Thymus (tissue), 11 donors: ENCODE results near the gene TPCN2. TPM values are rescaled to one million over a fixed set of nuclear protein-coding genes. Genes with fewer than 3 reads are reported as not detected.

ENCODE experiments used
- DNase-seq, 9 donors: peaks; one replicate each; pipeline ENCODE4 v3.0.0-alpha.2; 2013; ENCODE audit warnings: low spot score in 9 of 9, low read depth in 6 of 9, missing footprints in 1 of 9
- H3K27ac ChIP-seq, 2 donors: one replicate each; pipeline ENCODE4 v1.5.1; 2013; ENCODE audit warnings: control low read depth in 1 of 2, low read depth in 1 of 2, low read length in 1 of 2, mild to moderate bottlenecking in 1 of 2, moderate library complexity in 1 of 2
- H3K27me3 ChIP-seq, 2 donors: one replicate each; pipeline ENCODE4 v1.5.1; 2013; ENCODE audit warnings: low read length in 1 of 2; ENCODE audit not compliant: control insufficient read depth in 2 of 2, insufficient read depth in 1 of 2
- H3K36me3 ChIP-seq, 2 donors: one replicate each; pipeline ENCODE4 v1.5.1; 2013; ENCODE audit warnings: low read length in 1 of 2, mild to moderate bottlenecking in 1 of 2, moderate library complexity in 1 of 2; ENCODE audit not compliant: control insufficient read depth in 2 of 2, insufficient read depth in 2 of 2
- H3K4me1 ChIP-seq, 2 donors: one replicate each; pipeline ENCODE4 v1.5.1; 2013; ENCODE audit warnings: low read length in 2 of 2; ENCODE audit not compliant: control insufficient read depth in 2 of 2, insufficient read depth in 2 of 2
- H3K4me3 ChIP-seq, 2 donors: one replicate each; pipeline ENCODE4 v1.5.1; 2013; ENCODE audit warnings: low read length in 2 of 2, control low read depth in 1 of 2, mild to moderate bottlenecking in 1 of 2
- H3K9me3 ChIP-seq, 2 donors: one replicate each; pipeline ENCODE4 v1.5.1; 2013; ENCODE audit warnings: low read length in 1 of 2, mild to moderate bottlenecking in 1 of 2; ENCODE audit not compliant: control insufficient read depth in 2 of 2, insufficient read depth in 1 of 2
- WGBS: extraction: QIAGEN DNeasy Blood & Tissue Kit; methylation state at CpG from one replicate; pipeline ENCODE4 v1.1.7; 2013; 5-methylcytosine and 5-hydroxymethylcytosine counted together
- polyA plus RNA-seq: library from polyadenylated mRNA; stranded (reverse); fragments of 200-250 nt; gene quantifications from one replicate; pipeline ENCODE4 v1.2.3, GENCODE V29; 2013
- total RNA-seq: library from RNA; stranded (reverse); fragments of 120-200 nt; gene quantifications from one replicate; pipeline ENCODE4 v1.2.4, GENCODE V29; 2013
- donor health status: healthy.

Gene TPCN2
- total and polyA plus RNA-seq, 2 donors = 5.3 to 9.8 TPM

DNA sequence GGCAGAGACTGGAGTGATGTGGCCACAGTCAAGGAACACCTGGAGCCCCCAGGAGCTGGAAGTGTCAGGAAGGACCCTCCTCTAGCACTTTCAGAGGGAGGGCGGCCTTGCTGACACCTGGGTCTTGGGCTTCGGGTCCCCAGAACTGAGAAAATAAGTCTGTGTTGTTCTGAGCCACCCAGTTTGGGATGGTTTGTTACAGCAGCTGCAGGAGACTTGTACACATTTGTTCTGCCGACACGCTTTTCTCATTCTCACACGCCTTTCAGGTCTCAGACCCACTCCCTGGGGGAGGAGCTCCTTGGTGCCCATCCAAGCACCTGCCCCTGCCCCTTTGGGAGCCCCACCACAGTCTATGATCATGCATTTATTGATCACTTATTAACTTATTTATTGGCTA lies 59.8 kb downstream of the TPCN2 start:
- no peak overlapping the region for H3K4me3 ChIP-seq
- no peak overlapping the region for H3K27ac ChIP-seq
- no peaks in the 10 kb centered on the region for H3K9me3 ChIP-seq
- no peaks in the 10 kb centered on the region for H3K36me3 ChIP-seq
- H3K4me1 ChIP-seq = peaks cover 0 to 2% of the 10 kb centered on the region in 2 donors
- peaks cover 0 to 4% of the 10 kb centered on the region in 2 donors for H3K27me3 ChIP-seq
- DNase-seq = no peak
- 98% methylated on average over 5 of the region's 5 CpGs for WGBS

DNA sequence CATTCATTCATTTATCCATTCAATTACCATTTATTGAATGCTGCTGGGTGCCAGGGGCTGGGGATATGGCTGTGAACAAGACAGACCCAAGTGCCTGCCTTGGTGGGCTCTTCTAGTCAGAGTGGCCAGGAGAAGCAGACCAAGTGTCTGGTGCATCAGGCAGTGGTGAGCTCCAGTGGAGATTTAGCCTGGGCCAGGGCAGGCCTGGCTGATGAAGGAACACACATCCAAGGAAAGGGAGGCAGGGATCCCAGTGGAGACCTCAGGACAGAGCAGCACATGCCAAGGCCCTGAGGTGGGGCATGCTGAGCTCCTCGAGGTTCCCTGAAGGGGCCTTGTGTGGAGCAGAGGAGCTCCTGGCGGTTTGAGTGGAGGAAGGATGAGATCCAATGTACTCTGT lies 60.4 kb downstream of the TPCN2 start:
- 89% methylated on average over 2 of the region's 2 CpGs for WGBS
- no peaks in the 10 kb centered on the region for H3K36me3 ChIP-seq
- H3K4me3 ChIP-seq = no peak overlapping the region
- no peak overlapping the region for H3K27ac ChIP-seq
- H3K4me1 ChIP-seq = peaks cover 0 to 2% of the 10 kb centered on the region in 2 donors
- H3K27me3 ChIP-seq = peaks cover 0 to 4% of the 10 kb centered on the region in 2 donors
- no peaks in the 10 kb centered on the region for H3K9me3 ChIP-seq
- no peak for DNase-seq

GRCh38 chr11:69110451-69110850 lies 61.7 kb downstream of the TPCN2 start:
- no peak for DNase-seq
- Histone ChIP-seq H3K36me3 (no peaks in the 10 kb centered on the region), H3K9me3 (no peaks in the 10 kb centered on the region), H3K27ac (no peak overlapping the region), H3K4me3 (no peak overlapping the region), H3K27me3 (peaks cover 0 to 4% of the 10 kb centered on the region in 2 donors), H3K4me1 (peaks cover 0 to 2% of the 10 kb centered on the region in 2 donors)
- WGBS = 98% methylated on average over 6 of the region's 6 CpGs

- H3K27ac ChIP-seq = no peak overlapping the region
- WGBS = 96% methylated on average over 20 of the region's 20 CpGs
- H3K9me3 ChIP-seq = no peaks in the 10 kb centered on the region
- H3K36me3 ChIP-seq = no peaks in the 10 kb centered on the region
- no peak for DNase-seq
- no peak overlapping the region for H3K4me3 ChIP-seq
- peaks cover 0 to under 1% of the 10 kb centered on the region in 2 donors for H3K4me1 ChIP-seq
- no peaks in the 10 kb centered on the region for H3K27me3 ChIP-seq
These were observed 63.2 kb downstream of the TPCN2 start for GRCh38 chr11:69111624-69112542.

- no peaks in the 10 kb centered on the region for H3K36me3 ChIP-seq
- H3K4me1 ChIP-seq = no peaks in the 10 kb centered on the region
- no peaks in the 10 kb centered on the region for H3K27me3 ChIP-seq
- H3K27ac ChIP-seq = no peak overlapping the region
- 94% methylated on average over 10 of the region's 10 CpGs for WGBS
- no peak for DNase-seq
- no peak overlapping the region for H3K4me3 ChIP-seq
- H3K9me3 ChIP-seq = no peaks in the 10 kb centered on the region
These were observed 64.5 kb downstream of the TPCN2 start for GRCh38 chr11:69113226-69113625.

DNA sequence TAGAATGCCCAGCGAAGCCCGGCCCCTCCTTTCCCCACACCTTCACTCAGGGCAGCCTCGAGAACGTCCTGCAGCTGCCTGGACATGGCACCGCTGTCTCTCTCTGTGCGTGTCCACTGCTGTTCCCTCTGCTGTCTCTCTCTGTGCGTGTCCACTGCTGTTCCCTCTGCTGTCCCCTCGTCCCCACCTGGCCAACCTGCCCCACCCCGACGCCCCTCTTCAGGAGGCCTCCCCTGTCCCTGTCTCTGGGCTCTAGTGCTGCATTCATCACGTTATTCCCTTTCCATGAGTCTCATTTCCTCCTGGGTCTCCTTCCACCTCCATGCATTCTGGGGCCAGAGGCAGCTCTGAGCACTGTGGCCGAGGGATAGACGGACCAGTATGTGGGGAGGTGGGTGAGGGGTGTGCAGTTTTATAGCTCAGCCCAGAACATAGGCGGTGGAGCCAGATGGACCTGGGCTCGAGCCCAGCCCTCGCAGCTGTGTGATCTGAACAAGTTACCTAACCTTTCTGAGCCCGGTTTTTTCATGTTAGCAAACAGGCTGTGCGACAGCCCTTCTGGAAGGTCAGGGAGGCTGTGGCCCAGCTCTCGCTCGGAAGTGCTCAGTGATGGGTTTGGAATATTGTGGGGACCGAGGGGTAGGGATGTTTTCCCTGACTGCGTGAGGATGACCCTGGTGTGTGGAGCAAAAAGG lies 65.1 kb downstream of the TPCN2 start:
- H3K36me3 ChIP-seq = no peaks in the 10 kb centered on the region
- no peaks in the 10 kb centered on the region for H3K27me3 ChIP-seq
- DNase-seq = no peak
- no peaks in the 10 kb centered on the region for H3K9me3 ChIP-seq
- 95% methylated on average over 22 of the region's 22 CpGs for WGBS
- H3K4me1 ChIP-seq = no peaks in the 10 kb centered on the region
- H3K4me3 ChIP-seq = no peak overlapping the region
- H3K27ac ChIP-seq = no peak overlapping the region

DNA sequence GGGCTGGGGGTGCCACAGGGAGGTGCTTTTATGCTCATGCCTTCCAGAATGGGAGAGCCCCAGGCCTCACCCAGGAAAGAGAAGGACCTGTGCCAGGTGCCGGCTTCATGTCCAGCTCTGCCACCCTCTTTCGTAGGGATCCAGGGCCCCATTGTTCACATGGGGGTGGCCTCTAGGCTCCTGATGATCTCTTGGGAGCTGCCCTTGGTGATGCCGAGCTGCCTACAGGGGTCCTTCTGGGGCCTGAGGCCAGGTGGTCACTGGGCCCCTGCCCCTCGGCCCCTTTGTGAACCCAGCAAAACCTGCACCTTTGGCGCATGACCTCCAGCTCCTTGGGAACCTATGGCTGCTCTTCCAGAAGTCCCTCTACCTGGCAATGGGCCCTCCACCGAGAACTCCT lies 65.6 kb downstream of the TPCN2 start:
- Histone ChIP-seq H3K36me3 (no peaks in the 10 kb centered on the region), H3K9me3 (no peaks in the 10 kb centered on the region), H3K4me1 (no peaks in the 10 kb centered on the region), H3K27ac (no peak overlapping the region), H3K4me3 (no peak overlapping the region), H3K27me3 (no peaks in the 10 kb centered on the region)
- DNase-seq = no peak
- 96% methylated on average over 6 of the region's 6 CpGs for WGBS

DNA sequence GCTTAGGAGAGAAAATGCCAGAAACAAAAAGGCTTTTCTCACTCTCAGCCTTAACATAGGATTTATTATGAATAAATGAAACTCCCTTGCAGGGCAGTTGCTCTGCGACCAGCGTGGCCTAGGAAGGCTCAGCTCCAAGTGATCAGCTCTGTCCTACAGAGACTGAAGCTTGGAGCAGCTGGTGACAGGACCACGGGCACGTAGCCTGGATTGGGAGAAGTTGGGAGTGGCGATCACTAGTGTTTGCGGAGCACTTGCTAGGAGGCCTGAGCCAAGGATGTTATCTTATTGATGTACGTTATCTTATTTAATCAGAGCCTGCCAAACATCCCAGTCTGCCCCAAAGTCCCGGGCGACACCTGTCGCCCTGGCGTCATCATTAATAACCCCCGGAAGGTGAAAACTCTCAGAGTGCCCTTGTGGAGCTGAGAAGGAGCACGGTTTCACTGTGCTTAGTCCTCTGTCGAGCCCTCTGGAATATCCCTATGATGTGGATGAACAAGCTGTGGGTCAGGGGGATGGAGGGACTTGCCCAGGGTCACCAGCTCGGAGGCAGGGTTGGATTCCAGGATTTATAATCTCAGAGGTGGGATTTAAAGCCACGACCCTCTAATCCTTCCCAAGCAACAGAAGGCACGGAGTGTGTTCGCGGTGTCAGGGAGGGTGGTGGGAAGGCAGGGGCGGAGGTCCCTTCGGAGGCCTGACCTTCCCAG lies 66.2 kb downstream of the TPCN2 start:
- no peaks in the 10 kb centered on the region for H3K9me3 ChIP-seq
- H3K4me1 ChIP-seq = no peaks in the 10 kb centered on the region
- H3K27me3 ChIP-seq = no peaks in the 10 kb centered on the region
- WGBS = 92% methylated on average over 21 of the region's 21 CpGs
- no peak overlapping the region for H3K4me3 ChIP-seq
- H3K27ac ChIP-seq = no peak overlapping the region
- H3K36me3 ChIP-seq = no peaks in the 10 kb centered on the region
- DNase-seq = no peak
